T-cell (primary cell): ENCODE results near the gene SNIP1. TPM values are rescaled to one million over a fixed set of nuclear protein-coding genes. Genes with fewer than 3 reads are reported as not detected.
"Not testable (repeated sequence)": the region's sequence is repeated elsewhere in the genome, so short reads cannot be mapped to it uniquely, and the experiment has no call there.

Experiments
- ATAC-seq, 4 experiments: fragments of 200-7000 bp in 3 of 4; fragments of 150-1000 bp in 1 of 4; cut with Tn5 transposase; replicated peaks in 1 of 4; 1 replicate in 3 of 4; 2 replicates in 1 of 4; pipeline ENCODE4 v1.10.0; 2021; ENCODE audit warnings: moderate library complexity in 3 of 4, mild to moderate bottlenecking in 2 of 4, moderate number of reproducible peaks in 1 of 4
- CTCF ChIA-PET, 2 donors: fragments of 300-600 bp; sonication (Branson Sonifier 250); formaldehyde crosslinking; loops; one replicate each; lab custom pipeline; 2022; ENCODE audit warnings: antibody characterized with exemption in 2 of 2; lab: Charles Lee
- POLR2A ChIA-PET, 2 donors: fragments of 300-600 bp; sonication (Branson Sonifier 250); formaldehyde crosslinking; loops; one replicate each; lab custom pipeline; 2022; ENCODE audit warnings: antibody characterized with exemption in 2 of 2; lab: Charles Lee
- DNase-seq, 35 experiments: peaks; one replicate each; pipeline versions ENCODE4 v3.0.0 to v3.0.0-alpha.2; 2013 to 2023
- H3K27ac ChIP-seq: one replicate; pipeline ENCODE4 v1.5.1; 2013; ENCODE audit warnings: low read length
- H3K27me3 ChIP-seq, 2 experiments: replicated peaks in 1 of 2; 1 replicate in 1 of 2; 2 replicates in 1 of 2; pipeline versions ENCODE4 v1.6.1 to v1.7.0; 2013; ENCODE audit warnings: low read length in 1 of 2, mixed read lengths in 1 of 2; ENCODE audit not compliant: control insufficient read depth in 2 of 2, insufficient read depth in 2 of 2; ENCODE audit errors: extremely low read depth in 1 of 2
- H3K36me3 ChIP-seq, 2 donors: 1 replicate in 1 of 2; 2 replicates in 1 of 2; pipeline versions ENCODE4 v1.6.1 to v1.7.0; 2013; ENCODE audit warnings: low read length in 1 of 2; ENCODE audit not compliant: control insufficient read depth in 2 of 2, insufficient read depth in 1 of 2; ENCODE audit errors: extremely low read depth in 1 of 2
- H3K4me1 ChIP-seq, 2 experiments: 1 replicate in 1 of 2; 2 replicates in 1 of 2; pipeline versions ENCODE4 v1.6.1 to v1.7.0; 2013; ENCODE audit warnings: low read length in 2 of 2, mixed read lengths in 1 of 2; ENCODE audit not compliant: insufficient read depth in 2 of 2, control insufficient read depth in 1 of 2; ENCODE audit errors: extremely low read depth in 1 of 2
- H3K4me3 ChIP-seq, 2 donors: 1 replicate in 1 of 2; 2 replicates in 1 of 2; pipeline versions ENCODE4 v1.5.1 to v1.7.0; 2013; ENCODE audit warnings: mild to moderate bottlenecking in 2 of 2, low read length in 1 of 2, moderate library complexity in 1 of 2; ENCODE audit not compliant: control insufficient read depth in 1 of 2; ENCODE audit errors: extremely low read depth in 1 of 2
- H3K9me3 ChIP-seq: 2 replicates; pipeline ENCODE4 v1.7.0; 2013
- H3K27ac Mint-ChIP-seq, 2 donors: one replicate each; pipeline ENCODE4 v1.8.0; 2020 to 2021; ENCODE audit warnings: mild to moderate bottlenecking in 2 of 2, mixed read lengths in 2 of 2
- H3K27me3 Mint-ChIP-seq, 2 donors: one replicate each; pipeline ENCODE4 v1.8.0; 2021 to 2022; ENCODE audit warnings: mixed read lengths in 2 of 2
- H3K36me3 Mint-ChIP-seq: one replicate; pipeline ENCODE4 v1.8.0; 2021; ENCODE audit warnings: mixed read lengths
- H3K4me1 Mint-ChIP-seq, 3 donors: one replicate each; pipeline ENCODE4 v1.8.0; 2020 to 2022; ENCODE audit warnings: mixed read lengths in 3 of 3, mild to moderate bottlenecking in 1 of 3
- H3K4me3 Mint-ChIP-seq, 3 donors: one replicate each; pipeline ENCODE4 v1.8.0; 2020 to 2022; ENCODE audit warnings: mild to moderate bottlenecking in 3 of 3, mixed read lengths in 3 of 3, moderate library complexity in 3 of 3
- H3K9me3 Mint-ChIP-seq, 3 donors: one replicate each; pipeline ENCODE4 v1.8.0; 2020 to 2022; ENCODE audit warnings: mixed read lengths in 3 of 3
- WGBS: methylation state at CpG from one replicate; pipeline ENCODE4 v1.1.5; 2013; ENCODE audit warnings: missing lambda C conversion rate; ENCODE audit not compliant: insufficient coverage; 5-methylcytosine and 5-hydroxymethylcytosine counted together
- total RNA-seq, 35 experiments: library from RNA in 6 of 35; stranded (reverse) in 6 of 35; fragments of 120-200 nt in 1 of 35; gene quantifications; one replicate each; pipeline versions ENCODE4 v1.2.1 to v1.2.4 and lab custom pipeline; 2013 to 2026

SNIP1 gene
- total RNA-seq, 5 donors from 2014 or later (not counting 1 experiment from before 2014, with no cell fraction given), result 32.5 to 48.0 (median 39.9) TPM

DNA sequence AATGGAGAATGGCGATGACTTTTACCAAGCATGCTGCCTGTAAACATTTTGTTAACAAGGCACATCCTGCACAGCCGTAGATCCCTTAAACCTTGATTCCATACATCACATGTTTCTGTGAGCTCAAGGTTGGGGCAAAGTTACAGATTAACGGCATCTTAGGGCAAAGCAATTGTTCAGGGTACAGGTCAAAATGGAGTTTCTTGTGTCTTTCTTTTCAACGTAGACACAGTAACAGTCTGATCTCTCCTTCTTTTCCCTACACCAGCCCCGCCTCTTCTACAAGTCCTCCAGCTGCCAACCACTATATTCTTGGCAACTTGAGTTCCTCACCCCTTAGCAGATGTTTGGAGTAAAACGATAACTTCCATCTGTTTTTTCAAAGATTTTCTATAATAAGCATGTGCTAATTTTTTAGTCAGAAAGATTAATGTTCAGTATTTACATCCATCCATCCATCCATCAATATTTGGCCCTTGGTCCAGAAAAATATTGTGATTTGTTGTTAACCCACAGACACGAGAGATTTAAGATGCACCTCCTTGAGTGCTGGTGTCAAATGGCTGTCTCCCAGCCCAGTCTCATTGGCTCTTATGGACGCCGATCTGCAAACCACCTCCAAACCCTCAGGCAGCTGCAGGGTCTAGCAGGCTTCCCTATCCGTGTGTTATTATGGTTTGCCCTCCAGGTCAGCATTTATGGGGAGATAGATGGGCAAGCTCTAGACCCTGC lies 6.5 kb upstream of the SNIP1 start:
- POLR2A ChIA-PET, result no interaction called here
- Mint-ChIP-seq H3K36me3 (peaks cover 8% of the 10 kb centered on the region), H3K4me1 (no peaks in the 10 kb centered on the region), H3K27me3 (peaks cover 0 to 4% of the 10 kb centered on the region in 2 donors), H3K4me3 (no peak overlapping the region), H3K9me3 (no peaks in the 10 kb centered on the region), H3K27ac (no peak overlapping the region)
- H3K4me3 ChIP-seq, result no peak overlapping the region
- WGBS, result 100% methylated on average over 3 of the region's 10 CpGs
- no peak for DNase-seq
- no peaks in the 10 kb centered on the region for H3K9me3 ChIP-seq
- H3K27ac ChIP-seq, result no peak overlapping the region
- H3K27me3 ChIP-seq, result peaks cover 0 to 5% of the 10 kb centered on the region in 2 experiments
- CTCF ChIA-PET, result no interaction called here
- ATAC-seq, result no peak
- H3K36me3 ChIP-seq, result peaks cover 5 to 9% of the 10 kb centered on the region in 2 donors
- H3K4me1 ChIP-seq, result peaks cover 0 to 2% of the 10 kb centered on the region in 2 experiments

DNA sequence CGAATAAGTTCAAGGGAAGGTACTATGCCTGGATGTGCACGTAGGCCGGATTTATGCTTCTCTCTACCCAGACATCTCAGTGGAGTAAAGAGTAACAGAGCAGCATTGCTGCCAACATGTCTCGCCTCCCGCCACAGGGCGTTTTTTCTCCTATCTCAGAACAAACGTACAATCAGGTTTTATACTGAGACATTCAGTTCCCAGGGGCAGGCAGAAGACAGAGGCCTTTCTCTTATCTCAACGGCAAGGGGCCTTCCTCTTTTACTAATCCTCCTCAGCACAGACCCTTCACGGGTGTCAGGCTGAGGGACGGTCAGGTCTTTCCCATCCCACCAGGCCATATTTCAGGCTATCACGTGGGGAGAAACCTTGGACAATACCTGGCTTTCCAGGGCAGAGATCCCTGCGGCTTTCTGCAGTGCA lies 5.9 kb upstream of the SNIP1 start:
- H3K9me3 ChIP-seq, H3K4me1 ChIP-seq, H3K9me3 Mint-ChIP-seq, H3K4me3 Mint-ChIP-seq, H3K4me3 ChIP-seq, CTCF ChIA-PET, H3K27ac Mint-ChIP-seq, DNase-seq, H3K27me3 Mint-ChIP-seq, H3K36me3 Mint-ChIP-seq, H3K27me3 ChIP-seq, H3K36me3 ChIP-seq, ATAC-seq, H3K27ac ChIP-seq, POLR2A ChIA-PET, H3K4me1 Mint-ChIP-seq: not testable (repeated sequence)
- WGBS, result 81% methylated on average over 8 of the region's 12 CpGs

DNA sequence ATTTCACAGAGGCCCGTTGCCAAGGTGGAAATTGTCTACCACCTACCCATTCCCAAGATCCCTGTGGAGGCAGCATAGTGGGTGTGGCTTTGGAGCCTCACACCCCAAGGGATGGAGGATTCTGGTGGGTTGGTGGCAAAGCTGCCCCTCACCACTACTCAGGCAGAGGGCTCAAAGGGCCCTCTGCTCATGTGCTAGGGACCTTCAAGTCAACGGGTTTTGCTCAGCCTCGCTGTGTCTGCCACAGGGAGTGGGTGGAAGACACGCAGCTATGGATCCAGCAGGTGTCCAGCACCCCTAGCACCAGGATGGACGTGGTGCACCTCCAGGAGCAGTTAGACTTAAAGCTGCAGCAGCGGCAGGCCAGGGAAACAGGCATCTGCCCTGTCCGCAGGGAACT lies 5.0 kb upstream of the SNIP1 start:
- no peaks in the 10 kb centered on the region for H3K9me3 ChIP-seq
- no peak overlapping the region for H3K27ac ChIP-seq
- H3K27ac Mint-ChIP-seq, result no peak overlapping the region
- no peak overlapping the region for H3K4me3 Mint-ChIP-seq
- CTCF ChIA-PET, result no interaction called here
- H3K36me3 Mint-ChIP-seq, result peaks cover 1% of the 10 kb centered on the region
- no peaks in the 10 kb centered on the region for H3K9me3 Mint-ChIP-seq
- DNase-seq (no peak), ATAC-seq (no peak)
- peaks cover 0 to 4% of the 10 kb centered on the region in 2 donors for H3K27me3 Mint-ChIP-seq
- no peak overlapping the region for H3K4me3 ChIP-seq
- peaks cover 0 to 5% of the 10 kb centered on the region in 2 donors for H3K36me3 ChIP-seq
- H3K4me1 ChIP-seq, result peaks cover 0 to 7% of the 10 kb centered on the region in 2 experiments
- peaks cover 2 to 5% (median 3%) of the 10 kb centered on the region in 3 donors for H3K4me1 Mint-ChIP-seq
- peaks cover 0 to 5% of the 10 kb centered on the region in 2 experiments for H3K27me3 ChIP-seq
- POLR2A ChIA-PET, result interaction anchor here in 1 of 2 donors (0.6 kb wide), 1 partner anchor 16 kb away, joined by 4 read pairs; no protein-coding TSS in a partner anchor
- WGBS, result 68% methylated on average over 3 of the region's 7 CpGs

DNA sequence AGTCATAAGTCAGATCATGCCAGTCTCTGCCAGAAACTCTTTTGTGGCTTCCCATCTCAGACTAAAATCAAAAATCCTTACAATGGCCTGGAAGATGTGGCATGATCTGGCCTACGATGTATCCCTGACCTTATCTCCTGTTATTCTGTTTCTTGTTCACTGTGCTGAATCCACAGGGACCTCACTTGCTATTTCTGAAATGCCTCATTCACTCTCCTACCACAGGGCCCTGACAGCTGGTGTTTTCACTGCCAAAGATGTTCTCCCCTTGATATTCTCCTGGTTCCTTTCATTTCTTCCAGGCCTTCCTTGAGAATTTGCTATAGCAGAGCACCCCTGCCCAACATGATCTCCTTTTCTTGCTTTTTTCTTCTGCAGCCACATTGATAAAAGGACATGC lies 4.3 kb upstream of the SNIP1 start:
- ATAC-seq (no peak), DNase-seq (no peak)
- H3K27ac Mint-ChIP-seq, result no peak overlapping the region
- H3K27me3 Mint-ChIP-seq, result peaks cover 0 to 4% of the 10 kb centered on the region in 2 donors
- H3K9me3 Mint-ChIP-seq, result no peaks in the 10 kb centered on the region
- peaks cover 5 to 9% (median 7%) of the 10 kb centered on the region in 3 donors for H3K4me1 Mint-ChIP-seq
- 86% methylated on average over 1 of the region's 1 CpG for WGBS
- H3K4me3 Mint-ChIP-seq, result no peak overlapping the region
- Histone ChIP-seq H3K4me3 (no peak overlapping the region), H3K27ac (no peak overlapping the region), H3K27me3 (peaks cover 0 to 5% of the 10 kb centered on the region in 2 experiments), H3K4me1 (peaks cover 1 to 10% of the 10 kb centered on the region in 2 experiments), H3K9me3 (no peaks in the 10 kb centered on the region), H3K36me3 (peaks cover 0 to 2% of the 10 kb centered on the region in 2 donors)
- POLR2A ChIA-PET, result no interaction called here
- peaks cover 3% of the 10 kb centered on the region for H3K36me3 Mint-ChIP-seq
- CTCF ChIA-PET, result no interaction called here

DNA sequence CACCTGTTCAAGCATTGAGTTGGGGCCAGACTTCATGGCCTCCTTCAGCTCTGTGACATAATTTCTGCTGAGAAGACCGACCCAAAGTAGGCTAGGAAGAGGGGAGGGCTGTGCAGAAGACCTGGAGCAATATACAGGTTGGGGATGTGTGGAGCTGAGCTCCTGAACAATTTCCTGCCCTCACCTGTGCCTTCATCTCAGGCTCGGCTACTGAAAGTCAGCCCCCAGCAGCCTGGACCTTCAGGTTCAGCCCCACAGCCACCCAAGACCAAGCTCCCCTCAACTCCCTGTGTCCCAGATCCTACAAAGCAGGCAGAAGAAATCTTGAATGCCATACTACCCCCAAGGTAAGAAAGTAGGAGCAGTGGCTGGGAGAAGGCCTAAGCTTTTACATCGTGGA lies 3.3 kb upstream of the SNIP1 start:
- Mint-ChIP-seq H3K9me3 (no peaks in the 10 kb centered on the region), H3K36me3 (peaks cover 3% of the 10 kb centered on the region), H3K4me3 (no peak overlapping the region), H3K27me3 (peaks cover 0 to 4% of the 10 kb centered on the region in 2 donors), H3K27ac (no peak overlapping the region), H3K4me1 (peaks cover 15 to 19% (median 17%) of the 10 kb centered on the region in 3 donors)
- Histone ChIP-seq H3K4me1 (peaks cover 7 to 20% of the 10 kb centered on the region in 2 experiments), H3K36me3 (peaks cover 0 to 4% of the 10 kb centered on the region in 2 donors), H3K4me3 (no peak overlapping the region), H3K27me3 (peaks cover 0 to 5% of the 10 kb centered on the region in 2 experiments), H3K9me3 (no peaks in the 10 kb centered on the region), H3K27ac (no peak overlapping the region)
- DNase-seq, result no peak
- POLR2A ChIA-PET, result no interaction called here
- CTCF ChIA-PET, result no interaction called here
- ATAC-seq, result no peak
- WGBS, result 60% methylated on average over 1 of the region's 3 CpGs

DNA sequence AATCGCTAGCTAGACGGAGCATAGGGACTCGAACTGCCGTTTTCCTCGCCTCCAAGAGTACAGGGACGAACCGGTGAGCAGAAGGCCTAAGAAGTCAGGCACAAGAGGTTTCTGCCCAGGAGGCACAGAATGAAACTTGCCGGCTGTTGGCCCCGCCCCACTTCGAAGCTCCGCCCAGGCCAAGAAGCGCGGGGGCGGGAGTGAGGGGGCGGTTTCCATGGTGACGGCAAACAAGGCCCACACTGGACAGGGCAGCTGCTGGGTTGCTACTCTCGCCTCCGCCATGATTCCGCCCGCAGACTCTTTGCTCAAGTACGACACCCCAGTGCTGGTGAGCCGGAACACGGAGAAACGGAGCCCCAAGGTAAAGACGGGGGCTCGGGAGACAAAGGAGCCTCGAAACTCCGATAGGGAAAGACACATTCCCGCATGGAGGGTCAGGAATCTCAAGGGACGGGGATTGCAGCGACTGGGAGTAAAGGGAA lies 2.7 kb upstream of the SNIP1 start, which contains the start of gene DNALI1:
DNALI1 (plus strand) TSS at position 229 of the 485 bp plus-strand sequence; CDS start at position 284, 55 bp downstream.
- WGBS, result 48% methylated on average over 28 of the region's 31 CpGs
- POLR2A ChIA-PET, result no interaction called here

More for the DNA sequence above, 2.7 kb upstream of the SNIP1 start, which contains the start of gene DNALI1:
- H3K27ac ChIP-seq, result no peak within 1 kb of the TSS
- no peak within 1 kb of the TSS for H3K27ac Mint-ChIP-seq
- no peak within 1 kb of the TSS for H3K4me3 Mint-ChIP-seq
- no peaks in the 10 kb centered on the region for H3K9me3 ChIP-seq
- H3K36me3 ChIP-seq, result peaks cover 0 to 10% of the 10 kb centered on the region in 2 donors
- ATAC-seq, result no peak
- H3K9me3 Mint-ChIP-seq, result no peaks in the 10 kb centered on the region
- peaks cover 22 to 25% (median 23%) of the 10 kb centered on the region in 3 donors for H3K4me1 Mint-ChIP-seq
- H3K27me3 ChIP-seq, result peaks cover 0 to 5% of the 10 kb centered on the region in 2 experiments
- peaks cover 7 to 22% of the 10 kb centered on the region in 2 experiments for H3K4me1 ChIP-seq
- H3K36me3 Mint-ChIP-seq, result peaks cover 8% of the 10 kb centered on the region
- no peak within 1 kb of the TSS for H3K4me3 ChIP-seq
- H3K27me3 Mint-ChIP-seq, result peaks cover 0 to 4% of the 10 kb centered on the region in 2 donors
- CTCF ChIA-PET, result no interaction called here
- DNase-seq, result peak in 5 of 35 experiments; percentile 4 to 24 (median 15)
